B cell (primary cell): ENCODE data around the gene CCDC57. TPM values are rescaled to one million over a fixed set of nuclear protein-coding genes. Genes with fewer than 3 reads are reported as not detected.

Experiments
- ATAC-seq: fragments of 200-7000 bp; cut with Tn5 transposase; one replicate; pipeline ENCODE4 v1.10.0; 2021; ENCODE audit warnings: low read depth, mild to moderate bottlenecking, moderate number of reproducible peaks, moderate library complexity
- CTCF ChIA-PET: fragments of 350-600 bp; sonication (Branson Sonifier 250); formaldehyde crosslinking; loops from one replicate; lab custom pipeline; 2021; ENCODE audit warnings: antibody characterized with exemption, inconsistent platforms; lab: Charles Lee
- POLR2A ChIA-PET: fragments of 350-600 bp; sonication (Branson Sonifier 250); formaldehyde crosslinking; loops from one replicate; lab custom pipeline; 2021; ENCODE audit warnings: antibody characterized with exemption; lab: Charles Lee
- DNase-seq: peaks from one replicate; pipeline ENCODE4 v3.0.0; 2013
- H2AFZ ChIP-seq: 2 replicates; pipeline ENCODE4 v1.6.1; 2012; ENCODE audit warnings: mild to moderate bottlenecking, low read depth, low read length; ENCODE audit not compliant: insufficient read depth, poor library complexity, severe bottlenecking
- H3K27ac ChIP-seq, 2 donors: 1 replicate in 1 of 2; 2 replicates in 1 of 2; pipeline ENCODE4 v1.5.1; 2012 to 2013; ENCODE audit warnings: low read length in 2 of 2, mild to moderate bottlenecking in 2 of 2, moderate library complexity in 1 of 2
- H3K27me3 ChIP-seq, 4 experiments: fragments of 200-600 bp in 1 of 4; sonication (generic) in 1 of 4; replicated peaks in 1 of 4; 1 replicate in 2 of 4; 2 replicates in 2 of 4; pipeline versions ENCODE4 v1.6.1 to v1.7.0; 2013 to 2016; ENCODE audit warnings: low read length in 3 of 4, mild to moderate bottlenecking in 2 of 4, mixed read lengths in 1 of 4, moderate library complexity in 1 of 4; ENCODE audit not compliant: insufficient read depth in 4 of 4, control insufficient read depth in 3 of 4; ENCODE audit errors: control extremely low read depth in 1 of 4
- H3K36me3 ChIP-seq, 2 experiments: replicated peaks in 1 of 2; 1 replicate in 1 of 2; 2 replicates in 1 of 2; pipeline versions ENCODE4 v1.6.1 to v1.7.1; 2013; ENCODE audit warnings: low read length in 1 of 2; ENCODE audit not compliant: insufficient read depth in 2 of 2, control insufficient read depth in 1 of 2; ENCODE audit errors: control extremely low read depth in 1 of 2, extremely low read depth in 1 of 2
- H3K4me1 ChIP-seq, 2 donors: fragments of 200-600 bp in 1 of 2; sonication (generic) in 1 of 2; 1 replicate in 1 of 2; 2 replicates in 1 of 2; pipeline versions ENCODE4 v1.5.1 to v1.6.1; 2013 to 2017; ENCODE audit warnings: low read length in 2 of 2; ENCODE audit not compliant: control insufficient read depth in 2 of 2, insufficient read depth in 2 of 2
- H3K4me2 ChIP-seq: replicated peaks from 2 replicates; pipeline ENCODE3; 2012; ENCODE audit warnings: mild to moderate bottlenecking, low read depth, low read length; ENCODE audit not compliant: poor library complexity, severe bottlenecking
- H3K4me3 ChIP-seq, 5 experiments: fragments of 200-600 bp in 1 of 5; sonication (generic) in 1 of 5; 1 replicate in 3 of 5; 2 replicates in 2 of 5; pipeline versions ENCODE4 v1.5.1 to v1.7.0; 2011 to 2016; ENCODE audit warnings: low read length in 4 of 5, mild to moderate bottlenecking in 4 of 5, low read depth in 2 of 5, control low read depth in 1 of 5, moderate library complexity in 1 of 5; ENCODE audit not compliant: insufficient read depth in 1 of 5; ENCODE audit errors: control extremely low read depth in 1 of 5, extremely low read depth in 1 of 5
- H3K79me2 ChIP-seq: fragments of 200-600 bp; sonication (generic); one replicate; pipeline ENCODE4 v1.6.0; 2016; ENCODE audit warnings: low read length; ENCODE audit not compliant: control insufficient read depth, insufficient read depth
- H3K9ac ChIP-seq: fragments of 200-600 bp; sonication (generic); 2 replicates; pipeline ENCODE4 v1.6.1; 2017; ENCODE audit warnings: mild to moderate bottlenecking, low read length, moderate library complexity
- H3K9me3 ChIP-seq, 3 donors: one replicate each; pipeline versions ENCODE4 v1.6.1 to v1.7.1; 2013; ENCODE audit warnings: low read length in 2 of 3; ENCODE audit not compliant: control insufficient read depth in 2 of 3, insufficient read depth in 1 of 3; ENCODE audit errors: control extremely low read depth in 1 of 3
- H4K20me1 ChIP-seq: 2 replicates; pipeline ENCODE4 v1.6.0; 2012; ENCODE audit warnings: mild to moderate bottlenecking, low read length; ENCODE audit not compliant: insufficient read depth, control insufficient read depth, poor library complexity, severe bottlenecking
- H3K27ac Mint-ChIP-seq: one replicate; pipeline ENCODE4 v1.8.0; 2021; ENCODE audit warnings: mixed read lengths
- H3K27me3 Mint-ChIP-seq: one replicate; pipeline ENCODE4 v1.8.0; 2021; ENCODE audit warnings: mixed read lengths
- H3K4me1 Mint-ChIP-seq: one replicate; pipeline ENCODE4 v1.8.0; 2021; ENCODE audit warnings: mixed read lengths
- H3K4me3 Mint-ChIP-seq: one replicate; pipeline ENCODE4 v1.8.0; 2021; ENCODE audit warnings: mixed read lengths
- H3K9me3 Mint-ChIP-seq: one replicate; pipeline ENCODE4 v1.8.0; 2022; ENCODE audit warnings: mixed read lengths; ENCODE audit not compliant: insufficient read depth
- EZH2 ChIP-seq: IDR thresholded peaks from 2 replicates; pipeline ENCODE4 v1.6.1; 2012; ENCODE audit warnings: borderline replicate concordance, low read depth, mild to moderate bottlenecking, moderate library complexity, low read length; ENCODE audit not compliant: insufficient read depth, poor library complexity, severe bottlenecking
- WGBS: methylation state at CpG from one replicate; pipeline ENCODE4 v1.1.5; 2013; ENCODE audit warnings: missing lambda C conversion rate; ENCODE audit not compliant: insufficient coverage; 5-methylcytosine and 5-hydroxymethylcytosine counted together
- intact Hi-C: fragments of 100-400 bp; cut with micrococcal nuclease; formaldehyde crosslinking; loops from one replicate; pipeline ENCODE4 v1.10.0; 2022
- polyA plus RNA-seq: library from polyadenylated mRNA; depleted of rRNA; stranded (reverse); fragments of >200 nt; gene quantifications from 2 replicates; pipeline ENCODE4 v1.2.3, GENCODE V29; 2012
- total RNA-seq, 2 donors: library from RNA; stranded (reverse); fragments of 120-200 nt in 1 of 2; gene quantifications; 1 replicate in 1 of 2; 2 replicates in 1 of 2; pipeline versions ENCODE4 v1.2.3 to v1.2.4, GENCODE V29; 2013 to 2022
- TF ChIP-seq, protein P1 (sequence below): fragments of 200-600 bp; IDR thresholded peaks from one replicate; pipeline ENCODE4 v1.8.0; 2022; ENCODE audit warnings: antibody characterized with exemption, mild to moderate bottlenecking

CCDC57 gene
- total and polyA plus RNA-seq, 2 donors (not counting 1 experiment from before 2014, with no cell fraction given), result 49.7 to 67.2 TPM

GRCh38 chr17:82244413-82245133, 31.9 kb upstream of the CCDC57 start:
- POLR2A ChIA-PET, result no interaction called here
- Histone ChIP-seq H3K4me2 (no peak overlapping the region), H3K79me2 (peaks cover 84% of the 10 kb centered on the region), H3K36me3 (peaks cover 0 to 77% of the 10 kb centered on the region in 2 experiments), H3K4me3 (no peak overlapping the region), H3K9me3 (peaks cover 0 to 4% (median 0%) of the 10 kb centered on the region in 3 donors), H3K4me1 (peaks cover 3 to 22% of the 10 kb centered on the region in 2 donors), H2AFZ (no peak overlapping the region), H4K20me1 (peaks cover 100% of the 10 kb centered on the region), H3K9ac (no peak overlapping the region), H3K27ac (no peak overlapping the region), H3K27me3 (no peaks in the 10 kb centered on the region)
- intact Hi-C loops, result loop anchor here (1.0 kb wide), 1 partner anchor 77 kb away; no protein-coding TSS in a partner anchor
- Mint-ChIP-seq H3K27ac (no peak overlapping the region), H3K9me3 (no peaks in the 10 kb centered on the region), H3K27me3 (no peaks in the 10 kb centered on the region), H3K4me1 (peaks cover 39% of the 10 kb centered on the region), H3K4me3 (no peak overlapping the region)
- ATAC-seq (no peak), DNase-seq (peak; percentile 35)
- 94% methylated on average over 38 of the region's 39 CpGs for WGBS
- CTCF ChIA-PET, result interaction anchor here (1.1 to 4.1 kb wide), 3 partner anchors 13 to 58 kb away, joined by 3 to 24 read pairs (median 3); no protein-coding TSS in a partner anchor
- no peak for TF ChIP-seq EZH2
- TF ChIP-seq, protein P1, sequence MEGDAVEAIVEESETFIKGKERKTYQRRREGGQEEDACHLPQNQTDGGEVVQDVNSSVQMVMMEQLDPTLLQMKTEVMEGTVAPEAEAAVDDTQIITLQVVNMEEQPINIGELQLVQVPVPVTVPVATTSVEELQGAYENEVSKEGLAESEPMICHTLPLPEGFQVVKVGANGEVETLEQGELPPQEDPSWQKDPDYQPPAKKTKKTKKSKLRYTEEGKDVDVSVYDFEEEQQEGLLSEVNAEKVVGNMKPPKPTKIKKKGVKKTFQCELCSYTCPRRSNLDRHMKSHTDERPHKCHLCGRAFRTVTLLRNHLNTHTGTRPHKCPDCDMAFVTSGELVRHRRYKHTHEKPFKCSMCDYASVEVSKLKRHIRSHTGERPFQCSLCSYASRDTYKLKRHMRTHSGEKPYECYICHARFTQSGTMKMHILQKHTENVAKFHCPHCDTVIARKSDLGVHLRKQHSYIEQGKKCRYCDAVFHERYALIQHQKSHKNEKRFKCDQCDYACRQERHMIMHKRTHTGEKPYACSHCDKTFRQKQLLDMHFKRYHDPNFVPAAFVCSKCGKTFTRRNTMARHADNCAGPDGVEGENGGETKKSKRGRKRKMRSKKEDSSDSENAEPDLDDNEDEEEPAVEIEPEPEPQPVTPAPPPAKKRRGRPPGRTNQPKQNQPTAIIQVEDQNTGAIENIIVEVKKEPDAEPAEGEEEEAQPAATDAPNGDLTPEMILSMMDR, result peak; percentile 45
